Stomach (tissue), 9 donors: ENCODE measurements around the gene TGM2. TPM values are rescaled to one million over a fixed set of nuclear protein-coding genes. Genes with fewer than 3 reads are reported as not detected.
A peak's percentile ranks its signal among the peaks of the same experiment; 100 is the strongest.

ENCODE experiments used
- DNase-seq, 2 donors: peaks; one replicate each; pipeline versions ENCODE4 v3.0.0 to v3.0.0-alpha.2; 2013 to 2019
- H3K27ac ChIP-seq, 5 donors: fragments of 200-600 bp in 4 of 5; sonication (generic) in 4 of 5; one replicate each; pipeline ENCODE4 v1.5.1; 2013 to 2019; ENCODE audit warnings: mild to moderate bottlenecking in 1 of 5, moderate library complexity in 1 of 5
- H3K27me3 ChIP-seq, 3 donors: fragments of 200-600 bp; sonication (generic); one replicate each; pipeline ENCODE4 v1.5.1; 2017 to 2019; ENCODE audit warnings: mixed run types in 1 of 3
- H3K36me3 ChIP-seq, 4 donors: fragments of 200-600 bp; sonication (generic); 1 replicate in 3 of 4; 2 replicates in 1 of 4; pipeline ENCODE4 v1.5.1; 2016 to 2019
- H3K4me1 ChIP-seq, 4 donors: fragments of 200-600 bp; sonication (generic); one replicate each; pipeline ENCODE4 v1.5.1; 2016 to 2019
- H3K4me3 ChIP-seq, 4 donors: fragments of 200-600 bp; sonication (generic) in 3 of 4; one replicate each; pipeline ENCODE4 v1.5.1; 2016 to 2019; ENCODE audit warnings: mild to moderate bottlenecking in 1 of 4
- H3K9me3 ChIP-seq, 4 donors: fragments of 200-600 bp; sonication (generic); one replicate each; pipeline ENCODE4 v1.5.1; 2016 to 2019
- EP300 ChIP-seq: sonication (generic); formaldehyde crosslinking; IDR thresholded peaks from one replicate; pipeline ENCODE4 v1.6.1; 2017; ENCODE audit warnings: antibody characterized with exemption
- POLR2A ChIP-seq, 4 donors: fragments of 450-650 bp; IDR thresholded peaks; one replicate each; pipeline ENCODE4 v1.6.1; 2016; ENCODE audit warnings: antibody characterized with exemption in 4 of 4, control low read depth in 2 of 4, mild to moderate bottlenecking in 1 of 4, moderate library complexity in 1 of 4
- POLR2AphosphoS5 ChIP-seq, 3 donors: sonication (generic); formaldehyde crosslinking; IDR thresholded peaks; one replicate each; pipeline ENCODE4 v1.6.1; 2016; ENCODE audit warnings: antibody characterized with exemption in 3 of 3
- WGBS, 5 donors: extraction: QIAGEN DNeasy Blood & Tissue Kit in 3 of 5; methylation state at CpG; one replicate each; pipeline versions ENCODE4 v1.1.5 to v1.1.7; 2013 to 2018; 5-methylcytosine and 5-hydroxymethylcytosine counted together
- intact Hi-C: fragments of 100-400 bp; cut with DNase I; formaldehyde crosslinking; loops from one replicate; pipeline ENCODE4 v1.15.1; 2023; ENCODE audit warnings: low total_unique reads
- polyA plus RNA-seq, 3 donors: library from polyadenylated mRNA; stranded (reverse); fragments of 200-250 nt; gene quantifications; one replicate each; pipeline ENCODE4 v1.2.3, GENCODE V29; 2013
- total RNA-seq, 5 donors: library from RNA; depleted of rRNA; stranded (reverse); fragments of >200 nt; gene quantifications; one replicate each; pipeline versions ENCODE4 v1.1.0 to v1.2.3, GENCODE V29; 2014 to 2016
- TF ChIP-seq, protein P1 (sequence below), 7 experiments: fragments of 450-650 bp in 4 of 7; fragments of 200-600 bp in 3 of 7; sonication (generic) in 3 of 7; IDR thresholded peaks; one replicate each; pipeline ENCODE4 v1.5.1; 2016 to 2019; ENCODE audit warnings: antibody characterized with exemption in 7 of 7, control low read depth in 2 of 7, mild to moderate bottlenecking in 1 of 7
- donor health status: healthy with polysubstance abuse.
- donor health status: Bipolar disorder and iron deficiency.
- donor health status: healthy.

TGM2 gene
- total and polyA plus RNA-seq, 8 donors: 16.2 to 195 (median 33.3) TPM

DNA sequence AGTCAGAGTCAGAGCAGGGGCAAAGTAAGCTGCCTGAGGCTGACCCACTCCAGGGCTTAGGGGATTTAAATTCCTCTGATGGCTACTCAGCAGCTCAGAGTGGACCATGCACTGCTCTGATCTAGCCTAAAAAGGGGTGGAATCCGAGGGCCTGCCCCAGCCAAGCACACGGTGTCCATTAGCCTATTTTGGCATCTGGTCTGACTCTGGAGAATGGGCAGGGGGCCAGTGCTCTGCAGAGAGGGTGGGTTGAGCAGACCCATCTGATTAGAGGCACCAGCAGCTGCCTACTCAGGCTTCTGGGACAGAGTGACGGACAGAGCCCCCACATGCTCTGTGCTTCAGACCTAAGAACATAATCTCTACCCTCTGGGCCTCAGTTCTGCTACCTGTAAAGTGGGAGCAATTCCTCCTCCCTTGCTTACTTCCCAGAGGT lies 25.9 kb upstream of the TGM2 start:
- no peaks in the 10 kb centered on the region for H3K9me3 ChIP-seq
- DNase-seq: no peak
- no peak overlapping the region for H3K4me3 ChIP-seq
- TF ChIP-seq POLR2A (IDR thresholded peaks at IDR 0.05) (no peak), EP300 (peak; percentile 46), POLR2AphosphoS5 (IDR thresholded peaks at IDR 0.05) (peak in 1 of 3 donors; percentile 39)
- TF ChIP-seq, protein P1, sequence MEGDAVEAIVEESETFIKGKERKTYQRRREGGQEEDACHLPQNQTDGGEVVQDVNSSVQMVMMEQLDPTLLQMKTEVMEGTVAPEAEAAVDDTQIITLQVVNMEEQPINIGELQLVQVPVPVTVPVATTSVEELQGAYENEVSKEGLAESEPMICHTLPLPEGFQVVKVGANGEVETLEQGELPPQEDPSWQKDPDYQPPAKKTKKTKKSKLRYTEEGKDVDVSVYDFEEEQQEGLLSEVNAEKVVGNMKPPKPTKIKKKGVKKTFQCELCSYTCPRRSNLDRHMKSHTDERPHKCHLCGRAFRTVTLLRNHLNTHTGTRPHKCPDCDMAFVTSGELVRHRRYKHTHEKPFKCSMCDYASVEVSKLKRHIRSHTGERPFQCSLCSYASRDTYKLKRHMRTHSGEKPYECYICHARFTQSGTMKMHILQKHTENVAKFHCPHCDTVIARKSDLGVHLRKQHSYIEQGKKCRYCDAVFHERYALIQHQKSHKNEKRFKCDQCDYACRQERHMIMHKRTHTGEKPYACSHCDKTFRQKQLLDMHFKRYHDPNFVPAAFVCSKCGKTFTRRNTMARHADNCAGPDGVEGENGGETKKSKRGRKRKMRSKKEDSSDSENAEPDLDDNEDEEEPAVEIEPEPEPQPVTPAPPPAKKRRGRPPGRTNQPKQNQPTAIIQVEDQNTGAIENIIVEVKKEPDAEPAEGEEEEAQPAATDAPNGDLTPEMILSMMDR (IDR thresholded peaks at IDR 0.05): no peak
- H3K4me1 ChIP-seq: peaks cover 0 to 38% (median 4%) of the 10 kb centered on the region in 4 donors
- no peaks in the 10 kb centered on the region for H3K36me3 ChIP-seq
- H3K27me3 ChIP-seq: peaks cover 0 to 4% (median 0%) of the 10 kb centered on the region in 3 donors
- 39 to 74% (median 61%) methylated on average over 3 of the region's 3 CpGs for WGBS, 5 donors
- peak overlapping the region in 2 of 5 donors; percentile 17 to 34 for H3K27ac ChIP-seq
- intact Hi-C loops: no loop called here

DNA sequence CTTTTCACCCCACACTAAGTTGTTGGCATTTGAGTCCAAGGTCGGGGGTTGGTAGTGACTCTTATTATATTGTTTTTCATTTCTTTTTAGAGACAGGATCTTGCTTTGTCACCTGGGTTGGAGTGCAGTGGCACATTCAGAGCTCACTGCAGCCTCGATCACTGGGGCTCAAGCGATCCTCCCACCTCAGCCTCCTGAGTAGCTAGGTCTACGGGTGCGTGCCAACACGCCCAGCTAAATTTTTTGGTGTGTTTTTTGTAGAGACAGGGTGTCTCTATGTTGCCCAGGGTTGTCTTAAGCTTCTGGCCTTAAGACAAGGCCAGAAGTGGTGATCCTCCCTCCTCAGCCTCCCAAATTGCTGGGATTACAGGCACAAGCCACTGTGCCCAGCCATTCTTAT lies 25.1 kb upstream of the TGM2 start:
- H3K27me3 ChIP-seq: peaks cover 0 to 4% (median 0%) of the 10 kb centered on the region in 3 donors
- intact Hi-C loops: no loop called here
- DNase-seq: no peak
- WGBS, 5 donors: 87 to 96% (median 93%) methylated on average over 6 of the region's 6 CpGs
- no peaks in the 10 kb centered on the region for H3K36me3 ChIP-seq
- peaks cover 0 to 30% (median 4%) of the 10 kb centered on the region in 4 donors for H3K4me1 ChIP-seq
- H3K27ac ChIP-seq: no peak overlapping the region
- H3K4me3 ChIP-seq: no peak overlapping the region
- TF ChIP-seq POLR2AphosphoS5 (IDR thresholded peaks at IDR 0.05) (no peak), POLR2A (IDR thresholded peaks at IDR 0.05) (no peak), EP300 (no peak)
- TF ChIP-seq, protein P1 (IDR thresholded peaks at IDR 0.05): no peak
- no peaks in the 10 kb centered on the region for H3K9me3 ChIP-seq

DNA sequence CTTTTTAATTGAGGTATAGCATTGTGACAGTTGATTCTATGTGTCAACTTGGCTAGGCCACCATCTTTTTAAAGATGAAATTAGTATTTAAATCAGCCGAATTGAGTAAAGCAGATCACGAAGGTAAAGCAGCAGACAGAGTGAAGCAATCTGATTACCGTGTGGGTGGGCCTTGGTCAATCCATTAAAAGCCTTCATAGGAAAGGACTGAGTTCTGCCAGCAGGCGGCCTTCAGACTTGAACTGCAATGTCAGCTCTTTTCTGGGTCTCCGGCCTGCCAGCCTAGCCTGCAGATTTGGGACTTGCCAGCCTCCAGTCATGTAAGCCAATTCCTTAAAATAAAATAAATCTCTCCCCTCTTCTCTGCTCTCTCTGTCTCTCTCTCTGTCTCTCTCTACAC lies 22.4 kb upstream of the TGM2 start:
- 48 to 69% (median 54%) methylated on average over 5 of the region's 5 CpGs for WGBS, 5 donors
- DNase-seq: no peak
- H3K9me3 ChIP-seq: no peaks in the 10 kb centered on the region
- intact Hi-C loops: no loop called here
- no peaks in the 10 kb centered on the region for H3K36me3 ChIP-seq
- H3K27me3 ChIP-seq: peaks cover 0 to 10% (median 0%) of the 10 kb centered on the region in 3 donors
- TF ChIP-seq EP300: no peak
- TF ChIP-seq POLR2AphosphoS5 (IDR thresholded peaks at IDR 0.05): no peak
- TF ChIP-seq, protein P1 (IDR thresholded peaks at IDR 0.05): no peak
- no peak for TF ChIP-seq POLR2A (IDR thresholded peaks at IDR 0.05)
- H3K4me1 ChIP-seq: peaks cover 0 to 26% (median 4%) of the 10 kb centered on the region in 4 donors
- H3K27ac ChIP-seq: no peak overlapping the region
- no peak overlapping the region for H3K4me3 ChIP-seq

DNA sequence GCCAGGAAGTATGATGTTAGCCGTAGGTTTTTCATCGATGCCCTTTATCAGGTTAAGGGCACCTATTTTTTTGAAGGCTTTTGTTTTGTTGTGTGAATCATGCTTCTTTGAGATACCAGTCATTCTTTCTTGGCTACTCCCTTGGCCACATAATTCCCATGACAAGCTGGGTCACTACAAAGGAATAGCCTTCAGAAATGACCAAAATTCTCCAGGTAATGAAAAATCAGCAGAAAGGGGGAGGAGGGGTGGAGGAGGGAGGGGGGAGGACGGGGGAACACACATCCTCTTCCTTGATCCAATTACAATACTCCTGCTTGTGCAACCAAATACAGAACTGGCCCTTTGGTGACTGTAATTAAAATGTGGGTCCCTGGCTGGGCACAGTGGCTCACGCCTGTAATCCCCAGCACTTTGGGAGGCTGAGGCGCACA lies 21.7 kb upstream of the TGM2 start:
- no peak overlapping the region for H3K27ac ChIP-seq
- no peaks in the 10 kb centered on the region for H3K36me3 ChIP-seq
- peaks cover 0 to 25% (median 4%) of the 10 kb centered on the region in 4 donors for H3K4me1 ChIP-seq
- WGBS, 5 donors: 52 to 66% (median 59%) methylated on average over 5 of the region's 5 CpGs
- H3K4me3 ChIP-seq: no peak overlapping the region
- peaks cover 0 to 10% (median 0%) of the 10 kb centered on the region in 3 donors for H3K27me3 ChIP-seq
- intact Hi-C loops: no loop called here
- no peaks in the 10 kb centered on the region for H3K9me3 ChIP-seq
- no peak for DNase-seq
- TF ChIP-seq, protein P1 (IDR thresholded peaks at IDR 0.05): no peak
- TF ChIP-seq POLR2A (IDR thresholded peaks at IDR 0.05): no peak
- no peak for TF ChIP-seq POLR2AphosphoS5 (IDR thresholded peaks at IDR 0.05)
- TF ChIP-seq EP300: no peak
